ENCODE measurements around the gene KIF6. TPM values are rescaled to one million over a fixed set of nuclear protein-coding genes. Genes with fewer than 3 reads are reported as not detected.

Gene KIF6
- total RNA-seq, 1 donor from 2014 or later: not detected

- no peak for DNase-seq (ENCODE audit: extremely low spot score in 2 of 2)
- intact Hi-C loops (cut with DNase I): loop anchor here (5.0 kb wide), 1 partner anchor 671 kb away; no protein-coding TSS in a partner anchor
- peaks cover 7% of the 10 kb centered on the region for H3K4me1 ChIP-seq
- H3K27ac ChIP-seq: no peak overlapping the region
- H3K36me3 ChIP-seq: no peaks in the 10 kb centered on the region
- TF ChIP-seq POLR2A (IDR thresholded peaks at IDR 0.05) (no peak), POLR2AphosphoS5 (IDR thresholded peaks at IDR 0.05; ENCODE audit: insufficient read depth in 1 of 2, low read depth in 1 of 2) (no peak), CTCF (IDR thresholded peaks at IDR 0.05) (no peak)
- H3K4me3 ChIP-seq: no peak overlapping the region
- no peaks in the 10 kb centered on the region for H3K27me3 ChIP-seq
- no peaks in the 10 kb centered on the region for H3K9me3 ChIP-seq
These were observed 166.5 kb downstream of the KIF6 start for GRCh38 chr6:39558591-39559190.

GRCh38 chr6:39558079-39558478, 167.1 kb downstream of the KIF6 start:
- Histone ChIP-seq H3K4me1 (peaks cover 7% of the 10 kb centered on the region), H3K9me3 (no peaks in the 10 kb centered on the region), H3K27me3 (no peaks in the 10 kb centered on the region), H3K4me3 (no peak overlapping the region), H3K27ac (no peak overlapping the region), H3K36me3 (no peaks in the 10 kb centered on the region)
- intact Hi-C loops (cut with DNase I): loop anchor here (5.0 kb wide), 1 partner anchor 671 kb away; no protein-coding TSS in a partner anchor
- no peak for TF ChIP-seq CTCF (IDR thresholded peaks at IDR 0.05)
- TF ChIP-seq POLR2A (IDR thresholded peaks at IDR 0.05): no peak
- no peak for TF ChIP-seq POLR2AphosphoS5 (IDR thresholded peaks at IDR 0.05; ENCODE audit: insufficient read depth in 1 of 2, low read depth in 1 of 2)
- no peak for DNase-seq (ENCODE audit: extremely low spot score in 2 of 2)

- H3K27ac ChIP-seq: no peak overlapping the region
- H3K4me1 ChIP-seq: peaks cover 7% of the 10 kb centered on the region
- H3K4me3 ChIP-seq: no peak overlapping the region
- intact Hi-C loops (cut with DNase I): loop anchor here (5.0 kb wide), 1 partner anchor 668 kb away; no protein-coding TSS in a partner anchor
- no peak for TF ChIP-seq CTCF (IDR thresholded peaks at IDR 0.05)
- no peak for TF ChIP-seq POLR2A (IDR thresholded peaks at IDR 0.05)
- TF ChIP-seq POLR2AphosphoS5 (IDR thresholded peaks at IDR 0.05; ENCODE audit: insufficient read depth in 1 of 2, low read depth in 1 of 2): no peak
- H3K36me3 ChIP-seq: no peaks in the 10 kb centered on the region
- no peaks in the 10 kb centered on the region for H3K9me3 ChIP-seq
- DNase-seq (ENCODE audit: extremely low spot score in 2 of 2): no peak
- H3K27me3 ChIP-seq: no peaks in the 10 kb centered on the region
These were observed 170.1 kb downstream of the KIF6 start for GRCh38 chr6:39555136-39555535.

GRCh38 chr6:39553860-39554802, 171.1 kb downstream of the KIF6 start:
- no peak for DNase-seq (ENCODE audit: extremely low spot score in 2 of 2)
- no peak overlapping the region for H3K27ac ChIP-seq
- no peaks in the 10 kb centered on the region for H3K36me3 ChIP-seq
- H3K4me1 ChIP-seq: peaks cover 7% of the 10 kb centered on the region
- TF ChIP-seq POLR2AphosphoS5 (IDR thresholded peaks at IDR 0.05; ENCODE audit: insufficient read depth in 1 of 2, low read depth in 1 of 2) (no peak), POLR2A (IDR thresholded peaks at IDR 0.05) (no peak), CTCF (IDR thresholded peaks at IDR 0.05) (no peak)
- H3K9me3 ChIP-seq: no peaks in the 10 kb centered on the region
- no peak overlapping the region for H3K4me3 ChIP-seq
- intact Hi-C loops (cut with DNase I): no loop called here
- H3K27me3 ChIP-seq: no peaks in the 10 kb centered on the region
